ENCODE data around the gene CDC42BPA. TPM values are rescaled to one million over a fixed set of nuclear protein-coding genes. Genes with fewer than 3 reads are reported as not detected.

Gene CDC42BPA
- polyA plus RNA-seq, 3 donors, result 0.20 to 0.45 (median 0.39) TPM

GRCh38 chr1:227213426-227213825 lies 104.9 kb downstream of the CDC42BPA start:
- no peaks in the 10 kb centered on the region for H3K36me3 Mint-ChIP-seq
- no CpG with 5 or more reads among the region's 4 CpGs for WGBS (ENCODE audit: insufficient coverage)
- no peak for TF ChIP-seq CTCF (IDR thresholded peaks at IDR 0.05)

GRCh38 chr1:227212164-227212563 lies 106.1 kb downstream of the CDC42BPA start:
- H3K9me3 ChIP-seq (replicated peaks in 1 of 2; ENCODE audit: control insufficient read depth in 1 of 2, insufficient read depth in 1 of 2, low read length in 2 of 2), result no peaks in the 10 kb centered on the region
- Mint-ChIP-seq H3K9me3 (no peaks in the 10 kb centered on the region), H3K27me3 (ENCODE audit: low read depth in 3 of 3) (peaks cover 0 to 1% (median 0%) of the 10 kb centered on the region in 3 donors), H3K36me3 (no peaks in the 10 kb centered on the region), H3K4me3 (no peak overlapping the region), H3K27ac (no peak overlapping the region), H3K4me1 (no peaks in the 10 kb centered on the region)
- no peak overlapping the region for H3K27ac ChIP-seq (ENCODE audit: low read depth in 1 of 2, low read length in 2 of 2)
- no peak for TF ChIP-seq CTCF (IDR thresholded peaks at IDR 0.05)
- H2AFZ ChIP-seq (ENCODE audit: insufficient read depth, low read depth, low read length, poor library complexity, severe bottlenecking), result no peak overlapping the region
- H3K36me3 ChIP-seq (replicated peaks in 1 of 2; ENCODE audit: control insufficient read depth in 1 of 2, insufficient read depth in 2 of 2, low read length in 2 of 2), result no peaks in the 10 kb centered on the region
- H3K79me2 ChIP-seq (ENCODE audit: insufficient read depth, low read length), result no peaks in the 10 kb centered on the region
- no peak overlapping the region for H3K4me3 ChIP-seq (replicated peaks in 1 of 3; ENCODE audit: low read depth in 2 of 3, low read length in 3 of 3)
- no peak overlapping the region for H3K4me2 ChIP-seq (replicated peaks; ENCODE audit: extremely low read depth, low read length, poor library complexity, severe bottlenecking)
- DNase-seq, result no peak
- H3K27me3 ChIP-seq (ENCODE audit: control insufficient read depth in 2 of 2, insufficient read depth in 2 of 2, low read length in 2 of 2), result no peaks in the 10 kb centered on the region
- WGBS (ENCODE audit: insufficient coverage), result 78% methylated on average over 2 of the region's 3 CpGs
- H4K20me1 ChIP-seq (ENCODE audit: insufficient read depth, low read length), result no peaks in the 10 kb centered on the region
- no peaks in the 10 kb centered on the region for H3K4me1 ChIP-seq (ENCODE audit: control insufficient read depth in 1 of 2, insufficient read depth in 2 of 2, low read length in 2 of 2)
- H3K9ac ChIP-seq (ENCODE audit: insufficient read depth, low read length, poor library complexity, severe bottlenecking), result no peak overlapping the region
- intact Hi-C loops (cut with micrococcal nuclease), result no loop called here

More at GRCh38 chr1:227213426-227213825, 104.9 kb downstream of the CDC42BPA start:
- H3K4me3 Mint-ChIP-seq, result no peak overlapping the region
- H3K27me3 ChIP-seq (ENCODE audit: control insufficient read depth in 2 of 2, insufficient read depth in 2 of 2, low read length in 2 of 2), result no peaks in the 10 kb centered on the region
- no peak overlapping the region for H3K27ac ChIP-seq (ENCODE audit: low read depth in 1 of 2, low read length in 2 of 2)
- H3K9ac ChIP-seq (ENCODE audit: insufficient read depth, low read length, poor library complexity, severe bottlenecking), result no peak overlapping the region
- no peak overlapping the region for H3K4me2 ChIP-seq (replicated peaks; ENCODE audit: extremely low read depth, low read length, poor library complexity, severe bottlenecking)
- no peak overlapping the region for H2AFZ ChIP-seq (ENCODE audit: insufficient read depth, low read depth, low read length, poor library complexity, severe bottlenecking)
- no peaks in the 10 kb centered on the region for H3K4me1 Mint-ChIP-seq
- H3K9me3 Mint-ChIP-seq, result no peaks in the 10 kb centered on the region
- no peaks in the 10 kb centered on the region for H3K9me3 ChIP-seq (replicated peaks in 1 of 2; ENCODE audit: control insufficient read depth in 1 of 2, insufficient read depth in 1 of 2, low read length in 2 of 2)
- no peak overlapping the region for H3K4me3 ChIP-seq (replicated peaks in 1 of 3; ENCODE audit: low read depth in 2 of 3, low read length in 3 of 3)
- no peaks in the 10 kb centered on the region for H3K4me1 ChIP-seq (ENCODE audit: control insufficient read depth in 1 of 2, insufficient read depth in 2 of 2, low read length in 2 of 2)
- no peak overlapping the region for H3K27ac Mint-ChIP-seq
- no peaks in the 10 kb centered on the region for H4K20me1 ChIP-seq (ENCODE audit: insufficient read depth, low read length)
- H3K27me3 Mint-ChIP-seq (ENCODE audit: low read depth in 3 of 3), result no peaks in the 10 kb centered on the region
- intact Hi-C loops (cut with micrococcal nuclease), result no loop called here
- DNase-seq, result no peak
- no peaks in the 10 kb centered on the region for H3K36me3 ChIP-seq (replicated peaks in 1 of 2; ENCODE audit: control insufficient read depth in 1 of 2, insufficient read depth in 2 of 2, low read length in 2 of 2)
- no peaks in the 10 kb centered on the region for H3K79me2 ChIP-seq (ENCODE audit: insufficient read depth, low read length)
